Fibroblast of villous mesenchyme (primary cell): ENCODE data around the gene KLRK1. TPM values are rescaled to one million over a fixed set of nuclear protein-coding genes. Genes with fewer than 3 reads are reported as not detected.
"Not testable (repeated sequence)": the region's sequence is repeated elsewhere in the genome, so short reads cannot be mapped to it uniquely, and the experiment has no call there.

Experiments used
- DNase-seq: peaks from one replicate; pipeline ENCODE4 v3.0.0-alpha.2; 2010; ENCODE audit warnings: low read depth
- H3K4me3 ChIP-seq: 2 replicates; pipeline ENCODE4 v1.5.1; 2011; ENCODE audit warnings: low read depth, mild to moderate bottlenecking, low read length
- total RNA-seq: library from RNA; depleted of rRNA; stranded (reverse); fragments of >200 nt; gene quantifications from 2 replicates; pipeline ENCODE4 v1.2.3, GENCODE V29; 2012
- TF ChIP-seq, protein P1 (sequence below): IDR thresholded peaks from 2 replicates; pipeline ENCODE4 v1.5.1; 2012; ENCODE audit warnings: low read depth, mild to moderate bottlenecking, low read length; ENCODE audit not compliant: insufficient read depth

KLRK1 gene
- total RNA-seq, 1 donor: not detected

DNA sequence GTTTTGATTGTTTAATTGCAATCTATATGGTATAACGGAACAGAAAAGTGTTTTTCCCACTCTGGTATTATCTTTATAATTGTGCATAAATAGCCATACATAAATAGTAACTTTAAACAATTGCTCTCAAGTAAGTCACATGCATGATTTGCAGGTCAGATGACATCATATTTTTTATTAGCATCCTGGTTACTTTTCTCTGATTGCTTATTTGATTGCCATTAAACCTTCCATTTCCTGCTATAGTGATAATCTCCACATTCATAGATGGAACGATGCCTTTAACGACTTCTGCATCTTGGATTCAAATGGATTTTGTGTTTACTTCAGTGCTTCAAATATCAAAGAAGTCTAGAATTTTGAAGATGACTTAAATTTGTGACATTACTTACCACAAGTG lies 3.5 kb upstream of the KLRK1 start:
- TF ChIP-seq, protein P1, sequence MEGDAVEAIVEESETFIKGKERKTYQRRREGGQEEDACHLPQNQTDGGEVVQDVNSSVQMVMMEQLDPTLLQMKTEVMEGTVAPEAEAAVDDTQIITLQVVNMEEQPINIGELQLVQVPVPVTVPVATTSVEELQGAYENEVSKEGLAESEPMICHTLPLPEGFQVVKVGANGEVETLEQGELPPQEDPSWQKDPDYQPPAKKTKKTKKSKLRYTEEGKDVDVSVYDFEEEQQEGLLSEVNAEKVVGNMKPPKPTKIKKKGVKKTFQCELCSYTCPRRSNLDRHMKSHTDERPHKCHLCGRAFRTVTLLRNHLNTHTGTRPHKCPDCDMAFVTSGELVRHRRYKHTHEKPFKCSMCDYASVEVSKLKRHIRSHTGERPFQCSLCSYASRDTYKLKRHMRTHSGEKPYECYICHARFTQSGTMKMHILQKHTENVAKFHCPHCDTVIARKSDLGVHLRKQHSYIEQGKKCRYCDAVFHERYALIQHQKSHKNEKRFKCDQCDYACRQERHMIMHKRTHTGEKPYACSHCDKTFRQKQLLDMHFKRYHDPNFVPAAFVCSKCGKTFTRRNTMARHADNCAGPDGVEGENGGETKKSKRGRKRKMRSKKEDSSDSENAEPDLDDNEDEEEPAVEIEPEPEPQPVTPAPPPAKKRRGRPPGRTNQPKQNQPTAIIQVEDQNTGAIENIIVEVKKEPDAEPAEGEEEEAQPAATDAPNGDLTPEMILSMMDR: no peak
- no peak for DNase-seq
- H3K4me3 ChIP-seq: no peak overlapping the region

DNA sequence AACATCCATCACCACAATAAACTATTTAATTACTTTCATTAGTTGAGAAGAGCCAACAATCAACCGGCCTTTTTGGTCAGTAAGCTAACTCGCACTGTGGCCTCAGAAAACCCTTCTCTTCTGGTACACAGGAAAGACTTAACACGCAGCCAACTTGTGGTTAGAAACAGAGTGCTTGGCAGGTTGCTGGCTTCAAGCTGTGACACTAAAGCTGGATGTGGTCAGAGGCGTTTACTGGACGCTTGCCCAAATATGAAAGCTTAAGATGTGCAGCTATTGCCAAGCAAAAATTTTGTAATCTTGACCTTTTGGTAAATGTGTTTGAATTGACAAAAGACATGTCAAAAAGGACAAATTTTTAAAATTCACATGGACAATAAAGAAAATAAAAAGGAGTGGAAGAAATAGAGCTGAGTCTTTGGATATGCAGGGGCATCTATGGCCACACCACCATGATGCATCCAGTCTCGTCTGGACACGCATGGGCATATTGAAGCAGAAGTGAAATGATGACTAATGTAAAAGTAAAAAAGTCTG lies 2.6 kb upstream of the KLRK1 start:
- TF ChIP-seq, protein P1: no peak
- DNase-seq: peak; percentile 98
- no peak overlapping the region for H3K4me3 ChIP-seq

DNA sequence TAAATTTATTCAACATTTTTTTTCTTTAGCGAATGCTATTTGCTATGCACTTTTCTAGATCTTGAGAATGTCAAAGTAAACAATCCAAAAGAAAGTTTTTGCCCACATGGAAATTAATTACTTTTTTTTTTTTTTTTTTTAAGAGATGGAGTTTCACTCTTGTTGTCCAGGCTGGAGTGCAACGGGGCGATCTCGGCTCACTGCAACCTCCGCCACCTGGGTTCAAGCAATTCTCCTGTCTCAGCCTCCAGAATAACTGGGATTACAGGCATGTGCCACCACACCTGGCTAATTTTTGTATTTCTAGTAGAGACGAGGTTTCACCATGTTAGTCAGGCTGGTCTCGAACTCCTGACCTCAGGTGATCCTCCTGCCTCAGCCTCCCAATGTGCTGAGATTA lies 1.1 kb upstream of the KLRK1 start:
- H3K4me3 ChIP-seq, DNase-seq: not testable (repeated sequence)

DNA sequence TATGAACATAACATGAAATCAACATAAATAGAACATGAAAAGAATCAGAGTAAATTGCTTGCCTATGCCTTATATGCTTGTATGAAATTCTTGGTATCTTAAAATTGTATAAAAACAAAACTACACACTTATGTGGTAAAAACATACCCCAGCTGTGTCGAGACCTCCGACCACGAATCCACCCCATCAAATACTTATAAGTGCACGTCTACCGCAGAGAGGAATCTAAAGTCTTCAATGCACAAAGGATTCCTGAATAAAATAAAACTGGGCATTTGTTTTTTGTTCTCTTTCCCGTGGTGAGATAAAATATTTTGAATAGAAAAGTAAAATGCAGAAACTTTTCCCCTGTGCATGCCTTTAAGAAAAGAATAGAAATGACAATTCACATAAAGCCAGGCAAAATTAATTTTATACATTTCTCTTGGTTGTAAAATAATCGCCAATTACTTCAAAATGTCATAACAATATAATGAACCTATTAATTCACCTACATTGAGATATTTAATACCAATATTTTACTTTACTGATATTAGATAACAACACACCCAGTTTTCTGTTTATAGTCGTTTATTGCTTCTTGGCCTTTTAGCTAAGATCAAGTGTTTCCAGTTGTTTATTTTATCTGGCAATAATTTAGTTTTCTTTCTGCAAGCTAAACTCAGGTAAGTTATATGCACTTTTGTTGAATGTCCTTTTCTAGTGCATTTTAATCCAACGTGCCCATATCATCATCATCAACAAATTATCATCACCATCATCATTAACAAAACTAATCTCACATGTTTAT lies 1.0 kb downstream of the KLRK1 start:
- no peak for DNase-seq
- TF ChIP-seq, protein P1: no peak
- H3K4me3 ChIP-seq: no peak overlapping the region

DNA sequence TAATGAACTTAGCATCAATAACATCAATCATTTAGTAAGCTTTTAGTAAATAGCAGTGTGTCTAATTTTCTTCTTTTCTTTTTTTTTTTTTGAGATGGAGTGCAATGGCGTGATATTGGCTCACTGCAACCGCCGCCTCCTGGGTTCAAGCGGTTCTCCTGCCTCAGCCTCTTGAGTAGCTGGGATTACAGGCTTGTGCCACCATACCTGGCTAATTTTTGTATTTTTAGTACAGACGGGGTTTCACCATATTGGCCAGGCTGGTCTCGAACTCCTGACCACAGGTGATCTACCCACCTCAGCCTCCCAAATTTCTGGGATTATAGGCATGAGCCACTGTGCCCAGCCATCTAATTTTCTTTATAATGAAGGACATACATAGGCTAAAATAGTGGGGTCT lies 2.3 kb downstream of the KLRK1 start:
- H3K4me3 ChIP-seq, DNase-seq: not testable (repeated sequence)

DNA sequence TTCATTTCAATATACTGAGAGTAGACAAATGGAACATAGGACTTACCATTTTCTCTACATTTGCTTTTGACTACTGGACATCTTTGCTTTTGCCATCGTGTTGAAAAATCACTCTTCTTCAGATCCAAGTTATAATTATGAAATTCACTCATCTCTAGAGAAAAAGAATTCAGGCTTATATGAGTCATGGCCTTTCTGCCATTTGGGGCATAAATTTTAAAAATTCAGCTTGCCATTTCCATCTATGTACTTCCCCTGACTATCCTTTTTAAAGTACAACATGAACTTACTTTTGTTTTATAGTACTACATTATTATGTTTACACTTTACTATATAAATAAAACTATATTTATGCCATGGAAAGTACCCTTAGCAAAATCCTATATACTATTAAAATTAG lies 3.0 kb downstream of the KLRK1 start:
- no peak for DNase-seq
- TF ChIP-seq, protein P1: no peak

DNA sequence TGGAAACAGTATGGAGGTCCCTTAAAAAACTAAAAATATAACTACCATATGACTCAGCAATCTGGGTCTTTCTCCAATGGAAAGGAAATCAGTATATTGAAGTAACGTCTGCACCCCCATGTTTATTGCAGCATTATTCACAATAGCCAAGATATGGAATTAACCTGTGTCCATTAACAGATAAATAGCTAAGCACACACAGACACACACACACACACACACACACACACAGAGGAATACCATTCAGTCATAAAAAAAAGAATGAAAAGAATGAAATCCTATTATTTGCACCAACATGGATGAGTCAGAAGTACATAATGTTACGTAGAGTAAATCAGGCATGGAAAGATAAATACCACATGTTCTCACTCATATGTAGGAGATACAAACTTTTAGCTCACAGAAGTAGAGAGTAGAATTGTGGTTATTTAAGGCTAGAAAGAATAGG lies 4.7 kb downstream of the KLRK1 start:
- TF ChIP-seq, protein P1: no peak
- peak; percentile 89 for DNase-seq
- H3K4me3 ChIP-seq: no peak overlapping the region

More for the DNA sequence above, 3.0 kb downstream of the KLRK1 start:
- H3K4me3 ChIP-seq: no peak overlapping the region

DNA sequence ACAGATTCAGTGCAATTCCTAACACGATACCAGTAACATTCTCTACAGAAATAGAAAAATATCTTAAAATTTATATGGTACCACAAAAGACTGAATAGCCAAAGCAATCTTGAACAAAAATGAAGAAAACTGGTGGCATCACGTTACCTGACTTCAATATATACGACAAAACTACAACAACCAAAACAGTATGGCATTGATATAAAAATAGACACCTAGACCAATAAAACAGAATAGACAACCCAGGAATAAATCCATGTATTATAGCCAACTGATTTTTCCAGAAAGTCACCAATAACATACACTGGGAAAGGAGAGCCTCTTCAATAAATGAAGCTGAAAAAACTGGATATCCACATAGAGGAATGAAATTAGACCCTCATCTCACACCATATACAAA lies 5.7 kb downstream of the KLRK1 start:
- no peak overlapping the region for H3K4me3 ChIP-seq
- TF ChIP-seq, protein P1: no peak
- no peak for DNase-seq
